HG03439 (cell line): ENCODE results near the gene AMPH.
A peak's percentile ranks its signal among the peaks of the same experiment; 100 is the strongest.

Experiments used
- ATAC-seq: cut with Tn5 transposase; IDR thresholded peaks from one replicate; pipeline ENCODE4 v1.9.1; 2021; ENCODE audit warnings: mild to moderate bottlenecking, moderate library complexity; ENCODE audit not compliant: unreplicated experiment

Gene AMPH

GRCh38 chr7:38463277-38464225 lies 167.6 kb downstream of the AMPH start:
- peak; percentile 86 for ATAC-seq

- ATAC-seq = no peak
These were observed 168.4 kb downstream of the AMPH start for GRCh38 chr7:38462819-38463218.

- no peak for ATAC-seq
These were observed 169.3 kb downstream of the AMPH start for GRCh38 chr7:38461887-38462286.

GRCh38 chr7:38453826-38454225 lies 177.3 kb downstream of the AMPH start:
- no peak for ATAC-seq

- no peak for ATAC-seq
These were observed 178.0 kb downstream of the AMPH start for GRCh38 chr7:38453168-38453567.

GRCh38 chr7:38452681-38453108 lies 178.5 kb downstream of the AMPH start:
- ATAC-seq = no peak

GRCh38 chr7:38451840-38452239 lies 179.3 kb downstream of the AMPH start:
- no peak for ATAC-seq

- ATAC-seq = no peak
These were observed 182.5 kb downstream of the AMPH start for GRCh38 chr7:38448584-38449234.

- ATAC-seq = no peak
These were observed 183.1 kb downstream of the AMPH start for GRCh38 chr7:38448054-38448453.

GRCh38 chr7:38438970-38439369 lies 192.2 kb downstream of the AMPH start:
- ATAC-seq = no peak

- ATAC-seq = no peak
These were observed 198.5 kb downstream of the AMPH start for GRCh38 chr7:38432671-38433070.

GRCh38 chr7:38432080-38432479 lies 199.1 kb downstream of the AMPH start:
- no peak for ATAC-seq

GRCh38 chr7:38429057-38429456 lies 202.1 kb downstream of the AMPH start:
- no peak for ATAC-seq

- no peak for ATAC-seq
These were observed 203.1 kb downstream of the AMPH start for GRCh38 chr7:38428041-38428440.

- ATAC-seq = no peak
These were observed 203.8 kb downstream of the AMPH start for GRCh38 chr7:38427279-38427955.

GRCh38 chr7:38425509-38425908 lies 205.7 kb downstream of the AMPH start:
- no peak for ATAC-seq

GRCh38 chr7:38424750-38425463 lies 206.3 kb downstream of the AMPH start:
- ATAC-seq = no peak

GRCh38 chr7:38413784-38414183 lies 217.4 kb downstream of the AMPH start:
- ATAC-seq = no peak

GRCh38 chr7:38411404-38411803 lies 219.8 kb downstream of the AMPH start:
- no peak for ATAC-seq

- ATAC-seq = no peak
These were observed 221.1 kb downstream of the AMPH start for GRCh38 chr7:38410056-38410455.

GRCh38 chr7:38409531-38409930 lies 221.6 kb downstream of the AMPH start:
- ATAC-seq = no peak
